Measurements from ENCODE around the gene EYA3. TPM values are rescaled to one million over a fixed set of nuclear protein-coding genes. Genes with fewer than 3 reads are reported as not detected.

EYA3 gene
- total RNA-seq, 4 donors from 2014 or later, result 8.4 to 14.5 (median 9.6) TPM

DNA sequence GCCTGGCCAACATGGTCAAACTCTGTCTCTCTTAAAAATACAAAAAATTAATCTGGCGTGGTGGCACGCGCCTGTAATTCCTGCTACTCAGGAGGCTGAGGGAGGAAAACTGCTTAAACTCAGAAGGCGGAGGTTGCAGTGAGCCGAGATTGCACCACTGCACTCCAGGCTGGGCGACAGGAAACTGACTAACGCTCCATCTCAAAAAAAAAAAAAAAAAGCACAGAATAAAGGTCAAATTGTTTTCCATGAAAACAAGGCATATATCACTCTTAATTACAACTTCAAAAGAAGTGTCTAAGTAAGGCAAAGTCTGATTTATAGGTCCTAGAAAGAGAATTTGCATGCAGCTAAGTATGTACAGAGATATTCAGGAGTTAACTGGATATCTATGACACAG lies 25.6 kb downstream of the EYA3 start:
- no peak for ATAC-seq
- H3K27ac ChIP-seq, result no peak overlapping the region
- 71% methylated on average over 7 of the region's 7 CpGs; no CpG with 5 or more reads in 1 of the 2 donors for WGBS, 2 donors (ENCODE audit: low coverage in 1 of 2)
- H3K27me3 ChIP-seq, result no peaks in the 10 kb centered on the region
- H3K36me3 ChIP-seq, result peaks cover 0 to 11% of the 10 kb centered on the region in 2 donors
- no peaks in the 10 kb centered on the region for H3K9me3 ChIP-seq
- TF ChIP-seq, protein P1, sequence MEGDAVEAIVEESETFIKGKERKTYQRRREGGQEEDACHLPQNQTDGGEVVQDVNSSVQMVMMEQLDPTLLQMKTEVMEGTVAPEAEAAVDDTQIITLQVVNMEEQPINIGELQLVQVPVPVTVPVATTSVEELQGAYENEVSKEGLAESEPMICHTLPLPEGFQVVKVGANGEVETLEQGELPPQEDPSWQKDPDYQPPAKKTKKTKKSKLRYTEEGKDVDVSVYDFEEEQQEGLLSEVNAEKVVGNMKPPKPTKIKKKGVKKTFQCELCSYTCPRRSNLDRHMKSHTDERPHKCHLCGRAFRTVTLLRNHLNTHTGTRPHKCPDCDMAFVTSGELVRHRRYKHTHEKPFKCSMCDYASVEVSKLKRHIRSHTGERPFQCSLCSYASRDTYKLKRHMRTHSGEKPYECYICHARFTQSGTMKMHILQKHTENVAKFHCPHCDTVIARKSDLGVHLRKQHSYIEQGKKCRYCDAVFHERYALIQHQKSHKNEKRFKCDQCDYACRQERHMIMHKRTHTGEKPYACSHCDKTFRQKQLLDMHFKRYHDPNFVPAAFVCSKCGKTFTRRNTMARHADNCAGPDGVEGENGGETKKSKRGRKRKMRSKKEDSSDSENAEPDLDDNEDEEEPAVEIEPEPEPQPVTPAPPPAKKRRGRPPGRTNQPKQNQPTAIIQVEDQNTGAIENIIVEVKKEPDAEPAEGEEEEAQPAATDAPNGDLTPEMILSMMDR (IDR thresholded peaks at IDR 0.05), result no peak
- TF ChIP-seq POLR2AphosphoS5 (IDR thresholded peaks at IDR 0.05), result no peak
- TF ChIP-seq EP300 (IDR thresholded peaks at IDR 0.05), result no peak
- TF ChIP-seq POLR2A (IDR thresholded peaks at IDR 0.05), result no peak
- no peaks in the 10 kb centered on the region for H3K4me1 ChIP-seq
- H3K4me3 ChIP-seq, result no peak overlapping the region

DNA sequence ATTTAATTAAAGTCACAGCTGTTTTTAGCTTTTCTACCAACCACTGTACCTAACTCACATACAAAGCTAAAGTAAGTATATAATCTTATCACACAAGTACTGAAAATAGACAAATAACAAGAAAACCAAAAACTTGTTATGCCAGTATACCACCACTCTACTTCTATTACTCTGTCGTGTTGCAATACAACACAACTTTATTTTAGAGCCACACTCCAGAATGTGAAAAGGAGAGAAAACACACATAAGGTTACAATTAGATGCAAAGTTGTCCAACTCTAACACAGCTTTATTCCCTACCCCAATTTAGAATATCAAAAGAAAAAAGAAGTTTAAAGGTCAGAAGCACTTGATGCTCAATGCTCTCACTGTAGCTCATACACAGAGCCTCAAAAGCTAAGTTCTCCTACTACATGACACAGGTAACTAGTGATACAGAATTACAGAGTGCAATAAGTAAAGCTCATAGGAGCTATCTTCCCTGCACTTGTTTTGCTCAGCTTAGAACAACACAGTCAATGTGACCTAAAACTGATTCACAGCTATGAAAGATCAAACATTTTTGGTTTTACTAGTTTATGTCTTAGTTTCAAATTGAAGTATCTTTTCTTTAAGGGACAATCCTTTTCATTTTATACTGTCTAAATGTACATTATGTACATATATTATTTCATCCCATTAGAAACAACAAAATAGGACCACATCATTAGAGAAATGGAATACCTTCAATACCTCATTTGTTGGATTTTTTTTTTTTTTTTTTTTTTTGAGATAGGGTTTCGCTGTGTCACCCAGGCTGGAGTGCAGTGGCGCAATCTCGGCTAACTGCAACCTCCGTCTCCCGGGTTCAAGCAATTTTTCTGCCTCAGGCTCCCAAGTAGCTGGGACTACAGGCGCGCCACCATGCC lies 29.2 kb downstream of the EYA3 start:
- H3K36me3 ChIP-seq, result peaks cover 0 to 13% of the 10 kb centered on the region in 2 donors
- no peaks in the 10 kb centered on the region for H3K27me3 ChIP-seq
- H3K4me1 ChIP-seq, result no peaks in the 10 kb centered on the region
- 83 to 89% methylated on average over 1 to 8 of the region's 8 CpGs for WGBS, 2 donors (ENCODE audit: low coverage in 1 of 2)
- no peak for ATAC-seq
- H3K9me3 ChIP-seq, result no peaks in the 10 kb centered on the region
- H3K27ac ChIP-seq, result no peak overlapping the region
- no peak overlapping the region for H3K4me3 ChIP-seq
- TF ChIP-seq POLR2A (IDR thresholded peaks at IDR 0.05) (no peak), POLR2AphosphoS5 (IDR thresholded peaks at IDR 0.05) (no peak), EP300 (IDR thresholded peaks at IDR 0.05) (no peak)
- TF ChIP-seq, protein P1 (IDR thresholded peaks at IDR 0.05), result no peak

DNA sequence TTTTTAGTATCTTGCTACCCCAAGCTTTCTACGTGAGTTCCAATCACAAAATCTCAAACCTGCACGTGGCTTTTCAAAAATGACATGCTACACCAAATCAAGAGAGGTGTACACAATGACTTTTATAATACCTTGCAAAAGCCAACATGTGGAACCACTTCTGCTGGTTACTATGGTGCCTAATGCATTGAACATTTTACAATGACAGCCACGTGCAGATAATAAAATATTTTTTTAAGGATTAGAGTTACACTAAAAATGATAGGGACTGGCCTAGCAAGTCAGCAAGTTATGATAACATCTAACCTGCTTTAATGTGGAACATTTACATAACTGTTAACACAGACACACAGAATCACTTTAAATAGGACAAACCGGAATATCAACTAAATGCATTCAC lies 30.2 kb downstream of the EYA3 start:
- ATAC-seq, result no peak

DNA sequence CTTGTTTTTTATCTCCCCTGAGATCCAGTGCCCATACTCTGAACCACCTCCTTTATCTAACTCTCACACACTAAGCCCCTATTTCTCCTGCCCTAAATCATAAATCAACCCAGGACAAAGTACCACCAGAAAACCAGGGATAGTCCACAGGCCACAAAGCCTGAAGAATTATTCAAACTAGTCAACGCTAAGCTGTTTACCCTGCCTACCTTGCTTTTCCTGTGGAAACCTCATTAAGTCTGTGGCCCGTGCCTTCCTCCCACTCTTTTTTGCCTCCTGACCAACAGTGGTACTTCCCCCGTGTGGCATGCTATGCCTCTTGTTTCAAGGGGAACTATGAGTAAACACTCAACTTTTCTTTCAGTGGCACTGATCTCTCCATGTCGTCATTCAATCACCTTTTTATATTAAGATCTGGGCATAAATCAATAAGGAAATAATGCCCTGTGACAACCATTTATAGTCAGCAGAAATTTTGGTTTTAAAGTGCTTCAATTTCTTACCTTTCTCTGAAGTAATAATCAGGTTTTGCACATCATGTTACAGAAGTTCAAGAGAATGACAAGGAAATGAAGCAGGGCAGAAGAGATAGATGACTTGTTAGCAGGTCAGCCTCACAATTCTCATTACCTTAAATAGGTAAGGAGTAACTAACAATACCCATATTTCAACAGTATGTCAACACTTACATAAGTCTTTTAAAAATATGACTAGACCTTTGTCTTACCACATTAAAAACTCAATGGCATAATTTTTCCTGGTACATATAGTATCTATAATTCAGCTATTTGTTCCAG lies 32.1 kb downstream of the EYA3 start:
- H3K27ac ChIP-seq, result no peak overlapping the region
- WGBS, 2 donors (ENCODE audit: low coverage in 1 of 2), result 67 to 93% methylated on average over 3 to 4 of the region's 4 CpGs
- H3K27me3 ChIP-seq, result no peaks in the 10 kb centered on the region
- H3K4me1 ChIP-seq, result no peaks in the 10 kb centered on the region
- TF ChIP-seq, protein P1 (IDR thresholded peaks at IDR 0.05), result no peak
- H3K4me3 ChIP-seq, result no peak overlapping the region
- H3K36me3 ChIP-seq, result peaks cover 0 to 25% of the 10 kb centered on the region in 2 donors
- H3K9me3 ChIP-seq, result no peaks in the 10 kb centered on the region
- no peak for ATAC-seq

More for the DNA sequence above, 30.2 kb downstream of the EYA3 start:
- TF ChIP-seq POLR2A (IDR thresholded peaks at IDR 0.05), result no peak
- no peak for TF ChIP-seq POLR2AphosphoS5 (IDR thresholded peaks at IDR 0.05)
- TF ChIP-seq, protein P1 (IDR thresholded peaks at IDR 0.05), result no peak
- no peak for TF ChIP-seq EP300 (IDR thresholded peaks at IDR 0.05)
- 79 to 83% methylated on average over 4 of the region's 4 CpGs for WGBS, 2 donors (ENCODE audit: low coverage in 1 of 2)
- H3K4me3 ChIP-seq, result no peak overlapping the region
- no peak overlapping the region for H3K27ac ChIP-seq
- no peaks in the 10 kb centered on the region for H3K27me3 ChIP-seq
- H3K36me3 ChIP-seq, result peaks cover 0 to 13% of the 10 kb centered on the region in 2 donors
- no peaks in the 10 kb centered on the region for H3K9me3 ChIP-seq
- no peaks in the 10 kb centered on the region for H3K4me1 ChIP-seq

Data from gastroesophageal sphincter (tissue), 4 donors.